Measurements from ENCODE around the gene PSAPL1.

GRCh38 chr4:7421356-7422150 is 13.2 kb downstream of the PSAPL1 start:
- TF ChIP-seq GATA2 (IDR thresholded peaks at IDR 0.05; ENCODE audit: low read depth, low read length) (no peak), GATA3 (IDR thresholded peaks at IDR 0.05; ENCODE audit: low read depth, low read length) (no peak)
